Neuronal stem cell (in vitro differentiated cells): ENCODE results near the gene ZNF654.

Source experiments
- DNase-seq: peaks from one replicate; pipeline ENCODE4 v3.0.0-alpha.2; 2013; ENCODE audit warnings: low spot score
- H2AFZ ChIP-seq: one replicate; pipeline ENCODE4 v1.6.1; 2013; ENCODE audit warnings: mild to moderate bottlenecking, low read length, inconsistent platforms
- H2AK5ac ChIP-seq: 2 replicates; pipeline ENCODE4 v1.6.1; 2013; ENCODE audit warnings: low read depth, mild to moderate bottlenecking, inconsistent platforms, low read length, moderate library complexity, mixed read lengths
- H2BK120ac ChIP-seq: 2 replicates; pipeline ENCODE4 v1.6.1; 2013; ENCODE audit warnings: low read depth, mild to moderate bottlenecking, inconsistent platforms, low read length, moderate library complexity, mixed read lengths
- H2BK12ac ChIP-seq: one replicate; pipeline ENCODE4 v1.6.1; 2013; ENCODE audit warnings: low read length, inconsistent platforms
- H2BK15ac ChIP-seq: 2 replicates; pipeline ENCODE4 v1.6.1; 2013; ENCODE audit warnings: mild to moderate bottlenecking, low read length, inconsistent platforms, mixed read lengths
- H2BK5ac ChIP-seq: one replicate; pipeline ENCODE4 v1.6.1; 2013; ENCODE audit warnings: inconsistent platforms, mild to moderate bottlenecking, low read length, moderate library complexity
- H3K14ac ChIP-seq: one replicate; pipeline ENCODE4 v1.6.1; 2013; ENCODE audit warnings: low read length, inconsistent platforms
- H3K18ac ChIP-seq: 2 replicates; pipeline ENCODE4 v1.6.1; 2013; ENCODE audit warnings: low read length, inconsistent platforms
- H3K23ac ChIP-seq: 2 replicates; pipeline ENCODE4 v1.6.1; 2013; ENCODE audit warnings: low read depth, mild to moderate bottlenecking, mixed read lengths, low read length, inconsistent platforms; ENCODE audit not compliant: poor library complexity
- H3K27ac ChIP-seq: replicated peaks from 3 replicates; pipeline ENCODE4 v1.5.1; 2013; ENCODE audit warnings: low read length, inconsistent platforms
- H3K27me3 ChIP-seq, 3 experiments: 2 replicates each; pipeline ENCODE4 v1.6.1; 2013; ENCODE audit warnings: low read length in 3 of 3, mild to moderate bottlenecking in 2 of 3, inconsistent platforms in 1 of 3, low read depth in 1 of 3, mixed read lengths in 1 of 3, moderate library complexity in 1 of 3; ENCODE audit not compliant: control insufficient read depth in 3 of 3, insufficient read depth in 3 of 3
- H3K36me3 ChIP-seq, 2 donors: replicated peaks in 1 of 2; 2 replicates each; pipeline ENCODE4 v1.6.1; 2013; ENCODE audit warnings: low read length in 2 of 2; ENCODE audit not compliant: control insufficient read depth in 2 of 2, insufficient read depth in 2 of 2
- H3K4ac ChIP-seq: 2 replicates; pipeline ENCODE4 v1.6.1; 2013; ENCODE audit warnings: inconsistent platforms, mild to moderate bottlenecking, low read length, moderate library complexity
- H3K4me1 ChIP-seq, 2 donors: 1 replicate in 1 of 2; 2 replicates in 1 of 2; pipeline ENCODE4 v1.6.1; 2013; ENCODE audit warnings: low read length in 2 of 2, low read depth in 1 of 2; ENCODE audit not compliant: control insufficient read depth in 2 of 2, insufficient read depth in 1 of 2
- H3K4me2 ChIP-seq: one replicate; pipeline ENCODE4 v1.6.1; 2013; ENCODE audit warnings: mild to moderate bottlenecking, low read length, inconsistent platforms; ENCODE audit not compliant: insufficient read depth, poor library complexity, severe bottlenecking
- H3K4me3 ChIP-seq, 2 donors: 2 replicates each; pipeline ENCODE4 v1.5.1; 2013; ENCODE audit warnings: low read length in 2 of 2, mild to moderate bottlenecking in 2 of 2, inconsistent platforms in 1 of 2, moderate library complexity in 1 of 2
- H3K79me1 ChIP-seq: one replicate; pipeline ENCODE4 v1.6.1; 2013; ENCODE audit warnings: low read depth, mild to moderate bottlenecking, inconsistent platforms, low read length, moderate library complexity
- H3K9ac ChIP-seq: one replicate; pipeline ENCODE4 v1.6.1; 2013; ENCODE audit warnings: mild to moderate bottlenecking, low read depth, low read length, inconsistent platforms; ENCODE audit not compliant: poor library complexity
- H3K9me3 ChIP-seq, 2 donors: replicated peaks in 1 of 2; 2 replicates each; pipeline versions ENCODE3 to v1.6.1; 2013; ENCODE audit warnings: low read length in 2 of 2, mild to moderate bottlenecking in 2 of 2, inconsistent platforms in 1 of 2, low read depth in 1 of 2, mixed read lengths in 1 of 2, moderate library complexity in 1 of 2; ENCODE audit not compliant: control insufficient read depth in 2 of 2, insufficient read depth in 1 of 2
- H4K8ac ChIP-seq: one replicate; pipeline ENCODE4 v1.6.1; 2013; ENCODE audit warnings: low read depth, mild to moderate bottlenecking, inconsistent platforms, low read length, moderate library complexity
- H4K91ac ChIP-seq: one replicate; pipeline ENCODE4 v1.6.1; 2013; ENCODE audit warnings: low read length, low read depth, mild to moderate bottlenecking, inconsistent platforms; ENCODE audit not compliant: poor library complexity
- WGBS, 2 donors: extraction: QIAGEN DNeasy Blood & Tissue Kit; methylation state at CpG; one replicate each; pipeline ENCODE4 v1.1.7; 2013; ENCODE audit warnings: missing lambda C conversion rate in 2 of 2, mixed read lengths in 1 of 2; ENCODE audit not compliant: insufficient read length in 2 of 2, insufficient replicate concordance in 1 of 2; ENCODE audit errors: extremely low coverage in 2 of 2; 5-methylcytosine and 5-hydroxymethylcytosine counted together

ZNF654 gene

GRCh38 chr3:88019024-88019423, 40.0 kb upstream of the ZNF654 start:
- H3K9ac ChIP-seq, result no peak overlapping the region
- H3K14ac ChIP-seq, result no peak overlapping the region
- H2BK15ac ChIP-seq, result no peak overlapping the region
- H3K27ac ChIP-seq, result no peak overlapping the region
- H3K36me3 ChIP-seq, result no peaks in the 10 kb centered on the region
- H3K4me3 ChIP-seq, result no peak overlapping the region
- H4K8ac ChIP-seq, result no peak overlapping the region
- no peak overlapping the region for H3K4ac ChIP-seq
- H3K23ac ChIP-seq, result no peak overlapping the region
- H3K4me2 ChIP-seq, result no peak overlapping the region
- H2BK12ac ChIP-seq, result no peak overlapping the region
- WGBS, 2 donors, result no CpG with 5 or more reads among the region's 2 CpGs
- H3K9me3 ChIP-seq, result no peaks in the 10 kb centered on the region
- H3K18ac ChIP-seq, result no peak overlapping the region
- H2AK5ac ChIP-seq, result no peak overlapping the region
- no peaks in the 10 kb centered on the region for H3K27me3 ChIP-seq
- H3K4me1 ChIP-seq, result no peaks in the 10 kb centered on the region
- no peak for DNase-seq
- no peak overlapping the region for H4K91ac ChIP-seq
- no peak overlapping the region for H2AFZ ChIP-seq
- H2BK120ac ChIP-seq, result no peak overlapping the region
- H2BK5ac ChIP-seq, result no peak overlapping the region
- H3K79me1 ChIP-seq, result no peaks in the 10 kb centered on the region

GRCh38 chr3:88025001-88025552, 34.0 kb upstream of the ZNF654 start:
- Histone ChIP-seq H3K36me3 (no peaks in the 10 kb centered on the region), H3K4me3 (no peak overlapping the region)

GRCh38 chr3:88028876-88029275, 30.2 kb upstream of the ZNF654 start:
- no peak overlapping the region for H3K4ac ChIP-seq
- H2BK5ac ChIP-seq, result no peak overlapping the region
- no peak overlapping the region for H3K14ac ChIP-seq
- H3K23ac ChIP-seq, result no peak overlapping the region
- H2BK120ac ChIP-seq, result no peak overlapping the region
- no peaks in the 10 kb centered on the region for H3K79me1 ChIP-seq
- no peak overlapping the region for H3K18ac ChIP-seq
- H2AK5ac ChIP-seq, result no peak overlapping the region
- no peaks in the 10 kb centered on the region for H3K27me3 ChIP-seq
- H4K8ac ChIP-seq, result no peak overlapping the region
- no peak overlapping the region for H2AFZ ChIP-seq
- H4K91ac ChIP-seq, result no peak overlapping the region
- H3K9me3 ChIP-seq, result peaks cover 0 to 3% of the 10 kb centered on the region in 2 donors
- DNase-seq, result no peak
- H3K27ac ChIP-seq, result no peak overlapping the region
- H3K36me3 ChIP-seq, result no peaks in the 10 kb centered on the region
- H3K4me3 ChIP-seq, result no peak overlapping the region
- WGBS, 2 donors, result no CpG with 5 or more reads among the region's 2 CpGs
- H3K4me2 ChIP-seq, result no peak overlapping the region
- no peak overlapping the region for H2BK12ac ChIP-seq
- no peaks in the 10 kb centered on the region for H3K4me1 ChIP-seq
- H2BK15ac ChIP-seq, result no peak overlapping the region
- no peak overlapping the region for H3K9ac ChIP-seq

More at GRCh38 chr3:88025001-88025552, 34.0 kb upstream of the ZNF654 start:
- Histone ChIP-seq H3K27ac (no peak overlapping the region), H2BK12ac (no peak overlapping the region), H2BK120ac (no peak overlapping the region), H2AFZ (no peak overlapping the region), H2BK5ac (no peak overlapping the region), H3K9me3 (peaks cover 0 to 3% of the 10 kb centered on the region in 2 donors), H3K79me1 (no peaks in the 10 kb centered on the region), H3K18ac (no peak overlapping the region), H3K4me2 (no peak overlapping the region), H3K23ac (no peak overlapping the region), H4K91ac (no peak overlapping the region), H3K4ac (no peak overlapping the region), H3K27me3 (no peaks in the 10 kb centered on the region), H2BK15ac (no peak overlapping the region), H4K8ac (no peak overlapping the region), H3K4me1 (no peaks in the 10 kb centered on the region), H3K14ac (no peak overlapping the region), H3K9ac (no peak overlapping the region), H2AK5ac (no peak overlapping the region)
- no peak for DNase-seq
- WGBS, 2 donors, result no CpG with 5 or more reads among the region's 4 CpGs

GRCh38 chr3:88030210-88030609, 28.8 kb upstream of the ZNF654 start:
- Histone ChIP-seq H4K91ac (no peak overlapping the region), H2BK12ac (no peak overlapping the region), H3K27me3 (no peaks in the 10 kb centered on the region), H3K4me2 (no peak overlapping the region), H3K14ac (no peak overlapping the region), H2AFZ (no peak overlapping the region), H3K23ac (no peak overlapping the region), H2BK15ac (no peak overlapping the region), H3K27ac (no peak overlapping the region), H3K79me1 (no peaks in the 10 kb centered on the region), H3K4ac (no peak overlapping the region), H4K8ac (no peak overlapping the region), H2AK5ac (no peak overlapping the region), H3K9me3 (peaks cover 0 to 3% of the 10 kb centered on the region in 2 donors), H2BK5ac (no peak overlapping the region), H3K4me3 (no peak overlapping the region), H3K9ac (no peak overlapping the region), H2BK120ac (no peak overlapping the region), H3K18ac (no peak overlapping the region), H3K36me3 (no peaks in the 10 kb centered on the region), H3K4me1 (no peaks in the 10 kb centered on the region)
- no peak for DNase-seq
- WGBS, 2 donors, result no CpG with 5 or more reads among the region's 3 CpGs
